GM12864 (cell line): ENCODE measurements around the gene PLXNA2.

Experiments used
- DNase-seq: peaks from one replicate; pipeline ENCODE4 v3.0.0-alpha.2; 2011; ENCODE audit warnings: low read depth
- H3K4me3 ChIP-seq: 2 replicates; pipeline ENCODE4 v1.5.1; 2011; ENCODE audit warnings: mild to moderate bottlenecking, low read depth, low read length, control low read depth
- CTCF ChIP-seq: IDR thresholded peaks from 2 replicates; pipeline ENCODE4 v1.5.1; 2011; ENCODE audit warnings: low read depth, mild to moderate bottlenecking, moderate library complexity, low read length, control low read depth, inconsistent platforms; ENCODE audit errors: missing control alignments

The PLXNA2 gene

GRCh38 chr1:208223136-208223535 lies 21.0 kb downstream of the PLXNA2 start:
- TF ChIP-seq CTCF = no peak
- H3K4me3 ChIP-seq = no peak overlapping the region
- DNase-seq = no peak

- DNase-seq = no peak
- no peak overlapping the region for H3K4me3 ChIP-seq
- TF ChIP-seq CTCF = no peak
Observed at GRCh38 chr1:208222376-208223126, 21.6 kb downstream of the PLXNA2 start.

- no peak for DNase-seq
- no peak overlapping the region for H3K4me3 ChIP-seq
- TF ChIP-seq CTCF = no peak
Observed at GRCh38 chr1:208221291-208221622, 22.9 kb downstream of the PLXNA2 start.

GRCh38 chr1:208219659-208220282 lies 24.4 kb downstream of the PLXNA2 start:
- no peak for DNase-seq
- no peak overlapping the region for H3K4me3 ChIP-seq
- TF ChIP-seq CTCF = no peak

GRCh38 chr1:208219098-208219658 lies 25.0 kb downstream of the PLXNA2 start:
- DNase-seq = no peak
- H3K4me3 ChIP-seq = no peak overlapping the region
- TF ChIP-seq CTCF = no peak

- no peak for DNase-seq
- no peak overlapping the region for H3K4me3 ChIP-seq
- TF ChIP-seq CTCF = no peak
Observed at GRCh38 chr1:208218237-208219097, 25.7 kb downstream of the PLXNA2 start.
